A549 (cell line): ENCODE measurements around the gene FOCAD. TPM values are rescaled to one million over a fixed set of nuclear protein-coding genes. Genes with fewer than 3 reads are reported as not detected.

Experiments used
- ATAC-seq, 2 experiments: fragments of 200-7000 bp in 1 of 2; fragments of >200 bp in 1 of 2; cut with Nextera tagmentation in 1 of 2; cut with Tn5 transposase in 1 of 2; 3 replicates each; pipeline versions ENCODE4 v1.8.0 to v1.9.1; 2018 to 2020; ENCODE audit warnings: mild to moderate bottlenecking in 1 of 2, moderate library complexity in 1 of 2
- CTCF ChIA-PET: fragments of 300-600 bp; sonication (Branson Sonifier 250); formaldehyde crosslinking; extraction: SDS; loops from one replicate; lab custom pipeline; 2021; ENCODE audit warnings: antibody characterized with exemption, inconsistent platforms; lab: Yijun Ruan, JAX
- POLR2A ChIA-PET: fragments of 350-600 bp; formaldehyde crosslinking; extraction: SDS; loops from one replicate; lab custom pipeline; 2021; ENCODE audit warnings: antibody characterized with exemption, inconsistent platforms; lab: Yijun Ruan, JAX
- DNase-seq, 2 experiments: peaks; one replicate each; pipeline versions ENCODE4 v3.0.0 to v3.0.0-alpha.2; 2011 to 2016; ENCODE audit warnings: low read depth in 1 of 2, low spot score in 1 of 2
- FAIRE-seq: peaks from 2 replicates; lab custom pipeline; 2011; peaks lifted over from hg19 to GRCh38; lab: Jason Lieb, UNC
- H3K27ac ChIP-seq, 2 experiments: fragments of >200 bp; sonication (Bioruptor Twin); formaldehyde crosslinking; 3 replicates each; pipeline ENCODE4 v1.5.1; 2016 to 2017
- H3K4me1 ChIP-seq: fragments of >200 bp; sonication (Bioruptor Twin); formaldehyde crosslinking; 3 replicates; pipeline ENCODE4 v1.6.1; 2016
- H3K4me2 ChIP-seq: fragments of >200 bp; sonication (Bioruptor Twin); formaldehyde crosslinking; 3 replicates; pipeline ENCODE4 v1.6.1; 2016
- H3K4me3 ChIP-seq: fragments of >200 bp; sonication (Bioruptor Twin); formaldehyde crosslinking; 3 replicates; pipeline ENCODE4 v1.5.1; 2016
- H3K9me3 ChIP-seq: fragments of >200 bp; sonication (Bioruptor Twin); formaldehyde crosslinking; 3 replicates; pipeline ENCODE4 v1.6.1; 2016
- CEBPB ChIP-seq, 2 experiments: fragments of >200 bp in 1 of 2; sonication (Bioruptor Twin) in 1 of 2; formaldehyde crosslinking in 1 of 2; IDR thresholded peaks; 2 replicates each; pipeline ENCODE4 v1.6.1; 2012 to 2016
- CHD2 ChIP-seq: fragments of 150-350 bp; IDR thresholded peaks from 2 replicates; pipeline ENCODE4 v1.6.1; 2014; ENCODE audit warnings: low read length; ENCODE audit not compliant: partially characterized antibody
- CHD4 ChIP-seq: fragments of 200-600 bp; sonication (generic); IDR thresholded peaks from 2 replicates; pipeline ENCODE4 v1.6.1; 2016; ENCODE audit warnings: antibody characterized with exemption, mild to moderate bottlenecking, borderline replicate concordance
- EHF ChIP-seq: fragments of 250-450 bp; sonication (Bioruptor Pico); IDR thresholded peaks from 2 replicates; pipeline ENCODE4 v1.5.0; 2020; ENCODE audit warnings: mild to moderate bottlenecking
- EHMT2 ChIP-seq: fragments of 200-600 bp; sonication (generic); IDR thresholded peaks from 2 replicates; pipeline ENCODE4 v1.6.1; 2016; ENCODE audit warnings: antibody characterized with exemption, low read depth, mild to moderate bottlenecking, moderate library complexity
- EP300 ChIP-seq, 2 experiments: fragments of >200 bp; sonication (Bioruptor Twin); formaldehyde crosslinking; IDR thresholded peaks; 2 replicates in 1 of 2; 3 replicates in 1 of 2; pipeline ENCODE4 v1.6.1; 2016 to 2017
- ESRRA ChIP-seq: fragments of 150-350 bp; IDR thresholded peaks from 2 replicates; pipeline ENCODE4 v1.6.1; 2014; ENCODE audit warnings: mild to moderate bottlenecking, low read length, borderline replicate concordance
- FOSB ChIP-seq: fragments of 250-450 bp; sonication (Bioruptor Pico); IDR thresholded peaks from 2 replicates; pipeline ENCODE4 v1.5.0; 2020; ENCODE audit warnings: mild to moderate bottlenecking, moderate library complexity
- FOXS1 ChIP-seq: fragments of 250-450 bp; sonication (Bioruptor Pico); IDR thresholded peaks from 2 replicates; pipeline ENCODE4 v1.5.0; 2020; ENCODE audit warnings: mild to moderate bottlenecking, moderate library complexity
- HEYL ChIP-seq: fragments of 250-450 bp; sonication (Bioruptor Pico); IDR thresholded peaks from 2 replicates; pipeline ENCODE4 v1.8.0; 2021; ENCODE audit warnings: mild to moderate bottlenecking, moderate library complexity
- KDM1A ChIP-seq: fragments of 200-600 bp; sonication (generic); IDR thresholded peaks from 2 replicates; pipeline ENCODE4 v1.6.1; 2016; ENCODE audit warnings: low read depth, mild to moderate bottlenecking
- KDM5A ChIP-seq: fragments of 200-600 bp; sonication (generic); IDR thresholded peaks from 2 replicates; pipeline ENCODE4 v1.6.1; 2016; ENCODE audit warnings: antibody characterized with exemption, mild to moderate bottlenecking
- MYC ChIP-seq: IDR thresholded peaks from 2 replicates; pipeline ENCODE4 v1.6.1; 2012; ENCODE audit warnings: mild to moderate bottlenecking, inconsistent platforms, low read length, improper control_type of control experiment, borderline replicate concordance
- NPAS2 ChIP-seq: fragments of 250-450 bp; sonication (Bioruptor Pico); IDR thresholded peaks from 2 replicates; pipeline ENCODE4 v1.8.0; 2022; ENCODE audit warnings: mild to moderate bottlenecking, moderate library complexity, borderline replicate concordance
- PHF8 ChIP-seq: fragments of 200-600 bp; sonication (generic); IDR thresholded peaks from 2 replicates; pipeline ENCODE4 v1.6.1; 2016; ENCODE audit warnings: low read depth, mild to moderate bottlenecking, antibody characterized with exemption, moderate library complexity, borderline replicate concordance
- POLR2A ChIP-seq: IDR thresholded peaks from 2 replicates; pipeline ENCODE4 v1.6.1; 2012; ENCODE audit warnings: mild to moderate bottlenecking, low read length
- RCOR1 ChIP-seq: fragments of 150-350 bp; IDR thresholded peaks from 2 replicates; pipeline ENCODE4 v1.6.1; 2014; ENCODE audit warnings: antibody characterized with exemption, low read length, low read depth
- RNF2 ChIP-seq: fragments of 200-600 bp; sonication (generic); IDR thresholded peaks from 2 replicates; pipeline ENCODE4 v1.6.1; 2016; ENCODE audit warnings: low read depth, mild to moderate bottlenecking, antibody characterized with exemption, moderate library complexity, borderline replicate concordance
- SMC3 ChIP-seq: fragments of >200 bp; sonication (Bioruptor Twin); formaldehyde crosslinking; IDR thresholded peaks from 3 replicates; pipeline ENCODE4 v1.6.1; 2018; ENCODE audit warnings: inconsistent platforms
- SREBF2 ChIP-seq: fragments of 450-650 bp; IDR thresholded peaks from 2 replicates; pipeline ENCODE4 v1.6.1; 2014; ENCODE audit warnings: mild to moderate bottlenecking, moderate library complexity
- TP53 ChIP-seq: fragments of 250-450 bp; sonication (Bioruptor Pico); IDR thresholded peaks from 2 replicates; pipeline ENCODE4 v1.5.0; 2021; ENCODE audit warnings: mild to moderate bottlenecking, moderate library complexity
- ZC3H11A ChIP-seq: fragments of 450-650 bp; IDR thresholded peaks from 2 replicates; pipeline ENCODE4 v1.6.1; 2014; ENCODE audit warnings: antibody characterized with exemption, mild to moderate bottlenecking
- ZNF302 ChIP-seq: fragments of 250-450 bp; sonication (Bioruptor Pico); IDR thresholded peaks from 2 replicates; pipeline ENCODE4 v1.9.0; 2021; ENCODE audit warnings: inconsistent platforms, mild to moderate bottlenecking, moderate library complexity
- WGBS: methylation state at CpG from one replicate; pipeline ENCODE4 v1.1.6; 2017; ENCODE audit errors: missing lambda C conversion rate; 5-methylcytosine and 5-hydroxymethylcytosine counted together
- polyA plus RNA-seq, 4 experiments: library from polyadenylated mRNA; depleted of rRNA in 3 of 4; stranded (reverse); fragments of >200 nt; fragmentation: RNase III in 1 of 4; extraction: RNeasy Plus Mini Kit Qiagen cat#74134 plus additional on column Dnase treatment in 1 of 4; gene quantifications; 2 replicates in 3 of 4; 3 replicates in 1 of 4; pipeline ENCODE4 v1.2.3, GENCODE V29; 2011 to 2017
- TF ChIP-seq, protein P1 (sequence below): fragments of >200 bp; sonication (Bioruptor Twin); formaldehyde crosslinking; IDR thresholded peaks from 2 replicates; pipeline ENCODE4 v1.6.1; 2016
- TF ChIP-seq, protein P2 (sequence below): fragments of 150-350 bp; IDR thresholded peaks from 2 replicates; pipeline ENCODE4 v1.6.1; 2014; ENCODE audit warnings: low read depth, mild to moderate bottlenecking, low read length
- TF ChIP-seq, protein P3 (sequence below): fragments of 200-600 bp; sonication (generic); IDR thresholded peaks from 2 replicates; pipeline ENCODE4 v1.6.1; 2016; ENCODE audit warnings: antibody characterized with exemption, mild to moderate bottlenecking, moderate library complexity
- TF ChIP-seq, protein P4 (sequence below): IDR thresholded peaks from 2 replicates; pipeline ENCODE4 v1.6.1; 2012
- TF ChIP-seq, protein P5 (sequence below): fragments of 250-450 bp; sonication (Bioruptor Pico); IDR thresholded peaks from 2 replicates; pipeline ENCODE4 v1.5.0; 2021; ENCODE audit warnings: mild to moderate bottlenecking, moderate library complexity, borderline replicate concordance

The FOCAD gene
- polyA plus RNA-seq, 2 of the 4 experiments (the other 2 are of a cell fraction) = 22.0 to 53.8 TPM

DNA sequence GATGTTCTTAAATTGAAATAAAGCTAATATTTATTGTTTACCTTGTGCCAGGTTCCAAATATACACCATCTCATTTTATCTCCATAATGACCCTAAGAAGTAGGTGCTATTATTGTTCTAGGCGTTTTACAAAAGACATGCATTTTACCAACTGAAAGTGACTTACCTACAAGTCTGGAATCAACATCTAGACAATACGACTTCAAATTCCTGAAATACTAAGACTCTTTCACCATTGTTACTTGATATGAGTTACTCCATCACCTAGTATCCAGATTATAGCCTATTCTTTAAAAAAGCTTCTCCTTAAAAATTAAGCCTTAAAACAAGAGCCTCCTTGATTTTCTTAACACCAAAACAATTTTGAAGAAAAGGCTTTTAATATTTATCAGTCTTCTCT is 334.1 kb downstream of the FOCAD start:
- ChIA-PET POLR2A (no interaction called here), CTCF (no interaction called here)
- TF ChIP-seq ESRRA (no peak), SMC3 (no peak), ZC3H11A (no peak), POLR2A (no peak), RCOR1 (no peak), KDM1A (no peak), CEBPB (IDR thresholded peaks at IDR 0.05) (no peak), FOSB (CRISPR knock-in tag) (no peak), TP53 (CRISPR knock-in tag) (no peak), EHMT2 (no peak), CHD4 (no peak), SREBF2 (no peak), MYC (no peak), EHF (CRISPR knock-in tag) (no peak)
- TF ChIP-seq, protein P1, sequence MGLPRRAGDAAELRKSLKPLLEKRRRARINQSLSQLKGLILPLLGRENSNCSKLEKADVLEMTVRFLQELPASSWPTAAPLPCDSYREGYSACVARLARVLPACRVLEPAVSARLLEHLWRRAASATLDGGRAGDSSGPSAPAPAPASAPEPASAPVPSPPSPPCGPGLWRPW = no peak
- TF ChIP-seq, protein P2, sequence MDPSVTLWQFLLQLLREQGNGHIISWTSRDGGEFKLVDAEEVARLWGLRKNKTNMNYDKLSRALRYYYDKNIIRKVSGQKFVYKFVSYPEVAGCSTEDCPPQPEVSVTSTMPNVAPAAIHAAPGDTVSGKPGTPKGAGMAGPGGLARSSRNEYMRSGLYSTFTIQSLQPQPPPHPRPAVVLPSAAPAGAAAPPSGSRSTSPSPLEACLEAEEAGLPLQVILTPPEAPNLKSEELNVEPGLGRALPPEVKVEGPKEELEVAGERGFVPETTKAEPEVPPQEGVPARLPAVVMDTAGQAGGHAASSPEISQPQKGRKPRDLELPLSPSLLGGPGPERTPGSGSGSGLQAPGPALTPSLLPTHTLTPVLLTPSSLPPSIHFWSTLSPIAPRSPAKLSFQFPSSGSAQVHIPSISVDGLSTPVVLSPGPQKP = no peak
- 84% methylated on average over 2 of the region's 2 CpGs for WGBS
- Histone ChIP-seq H3K4me3 (no peak overlapping the region), H3K4me2 (no peak overlapping the region), H3K9me3 (no peaks in the 10 kb centered on the region), H3K4me1 (peaks cover 8% of the 10 kb centered on the region; the same call in 2 of the 3 replicates), H3K27ac (no peak overlapping the region)
- no peak for DNase-seq
- ATAC-seq = no peak
- FAIRE-seq = no peak

DNA sequence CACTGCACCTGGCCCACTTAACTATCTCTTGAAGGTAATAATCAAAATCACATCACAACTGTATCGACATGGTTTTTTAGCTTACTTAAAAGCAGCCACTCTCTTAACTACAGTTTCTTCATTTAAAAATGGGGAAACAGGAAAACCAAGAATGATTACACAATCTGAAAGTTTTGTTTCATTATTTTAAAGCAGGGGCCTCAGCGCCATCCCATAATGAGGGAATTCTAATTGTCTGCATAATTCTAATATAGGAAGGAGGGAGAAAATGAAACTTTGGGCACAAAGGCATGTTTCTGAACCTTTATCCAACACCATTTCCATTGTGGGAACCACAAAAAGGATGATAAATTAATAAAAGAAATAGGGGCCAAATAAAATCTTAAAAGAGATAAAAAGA is 339.8 kb downstream of the FOCAD start:
- DNase-seq (no peak), FAIRE-seq (no peak), ATAC-seq (no peak)
- Histone ChIP-seq H3K4me1 (peaks cover 8% of the 10 kb centered on the region), H3K4me2 (no peak overlapping the region), H3K4me3 (no peak overlapping the region), H3K27ac (no peak overlapping the region), H3K9me3 (no peaks in the 10 kb centered on the region)
- POLR2A ChIA-PET = no interaction called here
- CTCF ChIA-PET = interaction anchor here (1.0 kb wide), 1 partner anchor 9 kb away, joined by 3 read pairs; no protein-coding TSS in a partner anchor
- TF ChIP-seq, protein P3, sequence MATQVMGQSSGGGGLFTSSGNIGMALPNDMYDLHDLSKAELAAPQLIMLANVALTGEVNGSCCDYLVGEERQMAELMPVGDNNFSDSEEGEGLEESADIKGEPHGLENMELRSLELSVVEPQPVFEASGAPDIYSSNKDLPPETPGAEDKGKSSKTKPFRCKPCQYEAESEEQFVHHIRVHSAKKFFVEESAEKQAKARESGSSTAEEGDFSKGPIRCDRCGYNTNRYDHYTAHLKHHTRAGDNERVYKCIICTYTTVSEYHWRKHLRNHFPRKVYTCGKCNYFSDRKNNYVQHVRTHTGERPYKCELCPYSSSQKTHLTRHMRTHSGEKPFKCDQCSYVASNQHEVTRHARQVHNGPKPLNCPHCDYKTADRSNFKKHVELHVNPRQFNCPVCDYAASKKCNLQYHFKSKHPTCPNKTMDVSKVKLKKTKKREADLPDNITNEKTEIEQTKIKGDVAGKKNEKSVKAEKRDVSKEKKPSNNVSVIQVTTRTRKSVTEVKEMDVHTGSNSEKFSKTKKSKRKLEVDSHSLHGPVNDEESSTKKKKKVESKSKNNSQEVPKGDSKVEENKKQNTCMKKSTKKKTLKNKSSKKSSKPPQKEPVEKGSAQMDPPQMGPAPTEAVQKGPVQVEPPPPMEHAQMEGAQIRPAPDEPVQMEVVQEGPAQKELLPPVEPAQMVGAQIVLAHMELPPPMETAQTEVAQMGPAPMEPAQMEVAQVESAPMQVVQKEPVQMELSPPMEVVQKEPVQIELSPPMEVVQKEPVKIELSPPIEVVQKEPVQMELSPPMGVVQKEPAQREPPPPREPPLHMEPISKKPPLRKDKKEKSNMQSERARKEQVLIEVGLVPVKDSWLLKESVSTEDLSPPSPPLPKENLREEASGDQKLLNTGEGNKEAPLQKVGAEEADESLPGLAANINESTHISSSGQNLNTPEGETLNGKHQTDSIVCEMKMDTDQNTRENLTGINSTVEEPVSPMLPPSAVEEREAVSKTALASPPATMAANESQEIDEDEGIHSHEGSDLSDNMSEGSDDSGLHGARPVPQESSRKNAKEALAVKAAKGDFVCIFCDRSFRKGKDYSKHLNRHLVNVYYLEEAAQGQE = no peak
- TF ChIP-seq FOXS1 = no peak
- TF ChIP-seq HEYL (CRISPR knock-in tag) = no peak
- no peak for TF ChIP-seq RNF2
- TF ChIP-seq, protein P1 = no peak
- no peak for TF ChIP-seq CHD2
- TF ChIP-seq, protein P4, sequence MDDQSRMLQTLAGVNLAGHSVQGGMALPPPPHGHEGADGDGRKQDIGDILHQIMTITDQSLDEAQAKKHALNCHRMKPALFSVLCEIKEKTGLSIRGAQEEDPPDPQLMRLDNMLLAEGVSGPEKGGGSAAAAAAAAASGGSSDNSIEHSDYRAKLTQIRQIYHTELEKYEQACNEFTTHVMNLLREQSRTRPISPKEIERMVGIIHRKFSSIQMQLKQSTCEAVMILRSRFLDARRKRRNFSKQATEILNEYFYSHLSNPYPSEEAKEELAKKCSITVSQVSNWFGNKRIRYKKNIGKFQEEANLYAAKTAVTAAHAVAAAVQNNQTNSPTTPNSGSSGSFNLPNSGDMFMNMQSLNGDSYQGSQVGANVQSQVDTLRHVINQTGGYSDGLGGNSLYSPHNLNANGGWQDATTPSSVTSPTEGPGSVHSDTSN = no peak
- TF ChIP-seq KDM5A = no peak
- no peak for TF ChIP-seq EP300 (IDR thresholded peaks at IDR 0.05)
- no peak for TF ChIP-seq EHMT2
- TF ChIP-seq NPAS2 (CRISPR knock-in tag) = no peak
- TF ChIP-seq PHF8 = no peak
- TF ChIP-seq ZNF302 = no peak
- TF ChIP-seq, protein P5, sequence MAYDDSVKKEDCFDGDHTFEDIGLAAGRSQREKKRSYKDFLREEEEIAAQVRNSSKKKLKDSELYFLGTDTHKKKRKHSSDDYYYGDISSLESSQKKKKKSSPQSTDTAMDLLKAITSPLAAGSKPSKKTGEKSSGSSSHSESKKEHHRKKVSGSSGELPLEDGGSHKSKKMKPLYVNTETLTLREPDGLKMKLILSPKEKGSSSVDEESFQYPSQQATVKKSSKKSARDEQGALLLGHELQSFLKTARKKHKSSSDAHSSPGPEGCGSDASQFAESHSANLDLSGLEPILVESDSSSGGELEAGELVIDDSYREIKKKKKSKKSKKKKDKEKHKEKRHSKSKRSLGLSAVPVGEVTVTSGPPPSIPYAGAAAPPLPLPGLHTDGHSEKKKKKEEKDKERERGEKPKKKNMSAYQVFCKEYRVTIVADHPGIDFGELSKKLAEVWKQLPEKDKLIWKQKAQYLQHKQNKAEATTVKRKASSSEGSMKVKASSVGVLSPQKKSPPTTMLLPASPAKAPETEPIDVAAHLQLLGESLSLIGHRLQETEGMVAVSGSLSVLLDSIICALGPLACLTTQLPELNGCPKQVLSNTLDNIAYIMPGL (CRISPR knock-in tag) = no peak
- TF ChIP-seq TP53 (CRISPR knock-in tag) = no peak
- WGBS = 94% methylated on average over 2 of the region's 2 CpGs
